ENCODE measurements around the gene PPARA. TPM values are rescaled to one million over a fixed set of nuclear protein-coding genes. Genes with fewer than 3 reads are reported as not detected.

Gene PPARA
- total RNA-seq, 1 donor from 2014 or later, result 78.9 TPM

DNA sequence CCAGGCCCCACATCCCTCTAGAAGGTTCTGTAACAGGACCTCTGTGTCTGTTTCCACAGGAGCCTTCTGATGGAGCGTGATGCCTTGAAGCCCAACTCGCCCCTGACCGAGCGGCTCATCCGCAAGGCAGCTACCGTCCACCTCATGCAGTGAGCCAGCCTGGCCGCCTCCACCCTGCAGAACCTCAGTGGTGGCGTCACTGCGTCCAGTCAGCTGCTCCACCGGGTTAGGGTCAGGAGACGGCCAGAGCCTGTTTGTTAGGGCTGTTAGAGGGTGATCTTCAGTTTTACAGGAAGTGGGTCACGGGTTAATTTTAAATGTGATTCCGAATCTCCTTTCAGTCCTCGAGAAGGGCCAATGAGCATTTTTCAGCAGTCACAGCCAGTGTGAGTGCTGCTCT, 142.4 kb downstream of the PPARA start:
- no peak for ATAC-seq
- intact Hi-C loops (cut with micrococcal nuclease), result no loop called here
- DNase-seq, result no peak

Other genes starting within 250 kb of the PPARA start
- gene WNT7B, start 173.4 kb upstream of the PPARA start, total RNA-seq, result not detected
- 6.2 TPM for gene CDPF1, start 99.8 kb downstream of the PPARA start, total RNA-seq
- not detected for gene PKDREJ, start 112.8 kb downstream of the PPARA start, total RNA-seq
- gene TTC38, start 117.5 kb downstream of the PPARA start, total RNA-seq, result 24.0 TPM
- gene GTSE1, start 146.3 kb downstream of the PPARA start, total RNA-seq, result 0.45 TPM
- gene TRMU, start 185.2 kb downstream of the PPARA start, total RNA-seq, result 44.0 TPM

Measured in left ventricle myocardium superior (tissue), 1 donor.